ENCODE data around the gene TPI1.

GRCh38 chr12:6883683-6884082 lies 16.4 kb downstream of the TPI1 start:
- no peak for TF ChIP-seq REST (IDR thresholded peaks at IDR 0.05; ENCODE audit: low read depth, low read length)
- no peak for TF ChIP-seq ELF1 (IDR thresholded peaks at IDR 0.05)
- no peak for TF ChIP-seq CTCF (IDR thresholded peaks at IDR 0.05)
- no peak for TF ChIP-seq POLR2AphosphoS5 (IDR thresholded peaks at IDR 0.05; ENCODE audit: low read depth, low read length)
- no peak for TF ChIP-seq MXI1 (IDR thresholded peaks at IDR 0.05; ENCODE audit: low read depth, low read length)
- no peak for TF ChIP-seq RXRA (IDR thresholded peaks at IDR 0.05; ENCODE audit: borderline replicate concordance, low read depth)
- no peak for TF ChIP-seq YY1 (IDR thresholded peaks at IDR 0.05; ENCODE audit: low read depth)
- TF ChIP-seq CHD2 (IDR thresholded peaks at IDR 0.05; ENCODE audit: low read length, partially characterized antibody): no peak
- no peak for TF ChIP-seq USF2 (IDR thresholded peaks at IDR 0.05; ENCODE audit: borderline replicate concordance, low read depth, low read length)

Measured in SK-N-SH (cell line).